Stimulated activated CD8-positive, alpha-beta memory T cell treated with anti-CD3 and anti-CD28 coated beads, Interleukin-4, amount 100 ng/mL, for 4 hours (primary cell): Measurements from ENCODE around the gene TMEM130.

Experiments
- DNase-seq, 2 donors: peaks; one replicate each; pipeline ENCODE4 v3.0.0-alpha.2; 2020; ENCODE audit warnings: low read depth in 2 of 2, low spot score in 1 of 2

The TMEM130 gene

GRCh38 chr7:98869597-98870120 is at the start of gene TMEM130:
Gene TMEM130 (minus strand): TSS chr7:98870014. CDS start chr7:98869861, 153 bp downstream.
- DNase-seq: no peak

- DNase-seq: no peak
Measured at GRCh38 chr7:98917331-98917730, 47.5 kb upstream of the TMEM130 start.

- no peak for DNase-seq
Measured at GRCh38 chr7:98913612-98914011, 43.8 kb upstream of the TMEM130 start.

- no peak for DNase-seq
Measured at GRCh38 chr7:98913026-98913425, 43.2 kb upstream of the TMEM130 start.

- no peak for DNase-seq
Measured at GRCh38 chr7:98911916-98912315, 42.1 kb upstream of the TMEM130 start.

- no peak for DNase-seq
Measured at GRCh38 chr7:98910427-98910826, 40.6 kb upstream of the TMEM130 start.

- no peak for DNase-seq
Measured at GRCh38 chr7:98909487-98909886, 39.7 kb upstream of the TMEM130 start.

GRCh38 chr7:98908585-98908984 is 38.8 kb upstream of the TMEM130 start:
- no peak for DNase-seq

GRCh38 chr7:98907570-98907969 is 37.8 kb upstream of the TMEM130 start:
- no peak for DNase-seq

- no peak for DNase-seq
Measured at GRCh38 chr7:98903246-98903645, 33.4 kb upstream of the TMEM130 start.

GRCh38 chr7:98902523-98902922 is 32.7 kb upstream of the TMEM130 start:
- no peak for DNase-seq

- DNase-seq: no peak
Measured at GRCh38 chr7:98900815-98901214, 31.0 kb upstream of the TMEM130 start.

- no peak for DNase-seq
Measured at GRCh38 chr7:98899816-98900215, 30.0 kb upstream of the TMEM130 start.

- DNase-seq: no peak
Measured at GRCh38 chr7:98892609-98893008, 22.8 kb upstream of the TMEM130 start.

GRCh38 chr7:98887038-98887437 is 17.2 kb upstream of the TMEM130 start:
- DNase-seq: no peak

- DNase-seq: no peak
Measured at GRCh38 chr7:98884416-98884815, 14.6 kb upstream of the TMEM130 start.

GRCh38 chr7:98881561-98882315 is 11.9 kb upstream of the TMEM130 start:
- no peak for DNase-seq

- no peak for DNase-seq
Measured at GRCh38 chr7:98880485-98880884, 10.7 kb upstream of the TMEM130 start.

- DNase-seq: no peak
Measured at GRCh38 chr7:98879979-98880315, 10.1 kb upstream of the TMEM130 start.

GRCh38 chr7:98879198-98879978 is 9.6 kb upstream of the TMEM130 start:
- peak; percentile 11 to 24 for DNase-seq

GRCh38 chr7:98878365-98879197 is 8.8 kb upstream of the TMEM130 start, which contains the start of gene TRRAP:
Gene TRRAP (plus strand): TSS chr7:98878532. CDS start chr7:98881151, 2,619 bp downstream.
- DNase-seq: peak; percentile 38 to 50
